Calu3 (cell line): Measurements from ENCODE around the gene ENPP3. TPM values are rescaled to one million over a fixed set of nuclear protein-coding genes. Genes with fewer than 3 reads are reported as not detected.

Source experiments
- BruUV-seq: library from RNA; stranded (reverse); fragments of 400-500 nt; replicated peaks from 2 replicates; lab custom pipeline; 2021; lab: Mats Ljungman, UMichigan
- CTCF ChIA-PET: fragments of 300-600 bp; sonication (Branson Sonifier 250); formaldehyde crosslinking; loops from one replicate; lab custom pipeline; 2022; ENCODE audit warnings: antibody characterized with exemption; lab: Charles Lee
- DNase-seq: peaks from one replicate; pipeline ENCODE4 v3.0.0; 2022
- H3K27ac Mint-ChIP-seq: one replicate; pipeline ENCODE4 v1.8.0; 2022; ENCODE audit warnings: mixed read lengths; ENCODE audit not compliant: unreplicated experiment
- H3K27me3 Mint-ChIP-seq: one replicate; pipeline ENCODE4 v1.8.0; 2022; ENCODE audit warnings: mixed read lengths; ENCODE audit not compliant: unreplicated experiment
- H3K36me3 Mint-ChIP-seq: one replicate; pipeline ENCODE4 v1.8.0; 2022; ENCODE audit warnings: mild to moderate bottlenecking, moderate library complexity, mixed read lengths; ENCODE audit not compliant: insufficient read depth, unreplicated experiment
- H3K4me1 Mint-ChIP-seq: one replicate; pipeline ENCODE4 v1.8.0; 2022; ENCODE audit warnings: mild to moderate bottlenecking, low read depth, mixed read lengths; ENCODE audit not compliant: unreplicated experiment
- H3K4me3 Mint-ChIP-seq: one replicate; pipeline ENCODE4 v1.8.0; 2022; ENCODE audit warnings: mild to moderate bottlenecking, low read depth, moderate library complexity, mixed read lengths; ENCODE audit not compliant: unreplicated experiment
- H3K9me3 Mint-ChIP-seq: one replicate; pipeline ENCODE4 v1.8.0; 2022; ENCODE audit warnings: low read depth, mixed read lengths; ENCODE audit not compliant: unreplicated experiment
- CTCF ChIP-seq: fragments of 200-600 bp; IDR thresholded peaks from one replicate; pipeline ENCODE4 v1.8.0; 2022; ENCODE audit warnings: antibody characterized with exemption; ENCODE audit not compliant: unreplicated experiment
- intact Hi-C: fragments of 100-400 bp; cut with micrococcal nuclease; formaldehyde crosslinking; loops from one replicate; pipeline ENCODE4 v1.10.0; 2022; ENCODE audit not compliant: unreplicated experiment
- total RNA-seq: library from RNA; stranded (reverse); gene quantifications from 2 replicates; pipeline ENCODE4 v1.2.3, GENCODE V29; 2022

The ENPP3 gene
- total RNA-seq, 1 experiment from 2014 or later, result not detected

- Mint-ChIP-seq H3K27me3 (peaks cover 72% of the 10 kb centered on the region), H3K9me3 (peaks cover 2% of the 10 kb centered on the region), H3K4me3 (no peak overlapping the region), H3K36me3 (no peaks in the 10 kb centered on the region), H3K27ac (no peak overlapping the region), H3K4me1 (no peaks in the 10 kb centered on the region)
- CTCF ChIA-PET, result no interaction called here
- BruUV-seq, result no TSS peak
- TF ChIP-seq CTCF, result no peak
- DNase-seq, result no peak
- intact Hi-C loops, result no loop called here
Observed at GRCh38 chr6:131768964-131769363, 131.9 kb downstream of the ENPP3 start.

- CTCF ChIA-PET, result no interaction called here
- no peaks in the 10 kb centered on the region for H3K36me3 Mint-ChIP-seq
- intact Hi-C loops, result no loop called here
- no peak overlapping the region for H3K27ac Mint-ChIP-seq
- no peaks in the 10 kb centered on the region for H3K4me1 Mint-ChIP-seq
- no TSS peak for BruUV-seq
- TF ChIP-seq CTCF, result no peak
- H3K4me3 Mint-ChIP-seq, result no peak overlapping the region
- DNase-seq, result no peak
- H3K9me3 Mint-ChIP-seq, result peaks cover 2% of the 10 kb centered on the region
- H3K27me3 Mint-ChIP-seq, result peaks cover 71% of the 10 kb centered on the region
Observed at GRCh38 chr6:131769385-131770141, 132.5 kb downstream of the ENPP3 start.

GRCh38 chr6:131770776-131771175 lies 133.7 kb downstream of the ENPP3 start:
- Mint-ChIP-seq H3K27me3 (peaks cover 59% of the 10 kb centered on the region), H3K4me3 (no peak overlapping the region), H3K36me3 (no peaks in the 10 kb centered on the region), H3K4me1 (no peaks in the 10 kb centered on the region), H3K27ac (no peak overlapping the region), H3K9me3 (peaks cover 2% of the 10 kb centered on the region)
- TF ChIP-seq CTCF, result no peak
- BruUV-seq, result no TSS peak
- DNase-seq, result no peak
- intact Hi-C loops, result no loop called here
- CTCF ChIA-PET, result no interaction called here

GRCh38 chr6:131773284-131773950 lies 136.3 kb downstream of the ENPP3 start:
- Mint-ChIP-seq H3K4me3 (no peak overlapping the region), H3K4me1 (no peaks in the 10 kb centered on the region), H3K27me3 (peaks cover 45% of the 10 kb centered on the region), H3K9me3 (peaks cover 2% of the 10 kb centered on the region), H3K36me3 (no peaks in the 10 kb centered on the region), H3K27ac (no peak overlapping the region)
- BruUV-seq, result no TSS peak
- intact Hi-C loops, result no loop called here
- no peak for TF ChIP-seq CTCF
- CTCF ChIA-PET, result no interaction called here
- no peak for DNase-seq
